Measurements from ENCODE around the gene PDLIM7.

DNA sequence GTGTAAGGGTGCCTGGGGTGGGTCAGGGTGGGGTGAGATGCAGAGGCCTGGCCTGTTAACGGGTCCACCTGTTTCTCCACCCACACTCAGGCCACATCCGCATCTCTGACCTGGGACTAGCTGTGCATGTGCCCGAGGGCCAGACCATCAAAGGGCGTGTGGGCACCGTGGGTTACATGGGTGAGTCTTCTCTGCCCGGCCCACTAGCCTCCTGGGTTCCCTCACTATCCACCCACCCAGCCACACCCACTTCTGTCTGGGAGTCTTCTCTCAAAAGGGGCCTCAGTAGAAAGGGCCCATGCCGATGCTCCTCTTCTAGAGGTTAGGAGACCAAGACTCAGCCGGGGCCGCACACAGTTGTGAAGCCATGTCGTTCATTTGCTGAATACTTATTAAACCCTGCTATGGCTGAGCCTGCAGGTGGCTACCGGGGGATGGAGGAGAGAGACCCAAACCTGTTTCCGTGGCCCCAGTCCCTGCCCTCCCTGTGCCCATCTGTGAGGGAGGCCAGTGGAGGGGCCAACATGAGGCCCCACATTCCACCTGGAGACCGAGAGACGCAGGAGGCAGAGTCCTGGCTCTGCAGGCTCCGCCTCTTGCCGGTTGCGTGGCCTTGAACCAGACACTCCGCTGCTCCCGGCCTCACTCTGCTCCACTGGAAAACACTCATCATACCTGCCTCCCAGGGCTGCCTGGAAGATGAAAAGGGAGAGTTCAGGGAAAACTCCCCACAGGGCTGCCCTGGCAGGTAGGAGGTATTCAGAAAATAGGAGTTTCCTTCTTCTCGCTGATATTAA lies 62.3 kb downstream of the PDLIM7 start:
- TF ChIP-seq, protein P1, sequence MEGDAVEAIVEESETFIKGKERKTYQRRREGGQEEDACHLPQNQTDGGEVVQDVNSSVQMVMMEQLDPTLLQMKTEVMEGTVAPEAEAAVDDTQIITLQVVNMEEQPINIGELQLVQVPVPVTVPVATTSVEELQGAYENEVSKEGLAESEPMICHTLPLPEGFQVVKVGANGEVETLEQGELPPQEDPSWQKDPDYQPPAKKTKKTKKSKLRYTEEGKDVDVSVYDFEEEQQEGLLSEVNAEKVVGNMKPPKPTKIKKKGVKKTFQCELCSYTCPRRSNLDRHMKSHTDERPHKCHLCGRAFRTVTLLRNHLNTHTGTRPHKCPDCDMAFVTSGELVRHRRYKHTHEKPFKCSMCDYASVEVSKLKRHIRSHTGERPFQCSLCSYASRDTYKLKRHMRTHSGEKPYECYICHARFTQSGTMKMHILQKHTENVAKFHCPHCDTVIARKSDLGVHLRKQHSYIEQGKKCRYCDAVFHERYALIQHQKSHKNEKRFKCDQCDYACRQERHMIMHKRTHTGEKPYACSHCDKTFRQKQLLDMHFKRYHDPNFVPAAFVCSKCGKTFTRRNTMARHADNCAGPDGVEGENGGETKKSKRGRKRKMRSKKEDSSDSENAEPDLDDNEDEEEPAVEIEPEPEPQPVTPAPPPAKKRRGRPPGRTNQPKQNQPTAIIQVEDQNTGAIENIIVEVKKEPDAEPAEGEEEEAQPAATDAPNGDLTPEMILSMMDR (IDR thresholded peaks at IDR 0.05): no peak
- TF ChIP-seq POLR2A (IDR thresholded peaks at IDR 0.05): no peak
- no peak for TF ChIP-seq POLR2AphosphoS5 (IDR thresholded peaks at IDR 0.05)
- TF ChIP-seq EP300 (IDR thresholded peaks at IDR 0.05): no peak
